ENCODE data around the gene SLMAP.

The SLMAP gene

DNA sequence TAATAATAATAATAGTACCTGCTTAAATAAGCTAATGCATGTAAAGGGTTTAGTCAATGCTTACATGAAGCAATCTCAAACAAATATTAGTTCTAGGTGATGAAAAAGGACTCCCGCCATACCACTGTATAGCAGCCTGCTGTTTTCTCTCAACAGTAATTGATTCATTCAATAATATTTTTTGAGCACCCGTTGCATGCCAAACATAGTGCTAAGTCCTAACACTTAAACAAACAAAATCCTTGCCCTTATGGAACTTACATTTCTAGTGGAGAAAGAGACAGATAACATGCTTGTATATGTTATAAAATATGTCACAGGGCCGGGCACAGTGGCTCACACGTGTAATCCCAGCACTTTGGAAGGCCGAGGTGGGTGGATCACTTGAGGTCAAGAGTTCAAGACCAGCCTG, 190.9 kb downstream of the SLMAP start:
- no peak for DNase-seq

DNA sequence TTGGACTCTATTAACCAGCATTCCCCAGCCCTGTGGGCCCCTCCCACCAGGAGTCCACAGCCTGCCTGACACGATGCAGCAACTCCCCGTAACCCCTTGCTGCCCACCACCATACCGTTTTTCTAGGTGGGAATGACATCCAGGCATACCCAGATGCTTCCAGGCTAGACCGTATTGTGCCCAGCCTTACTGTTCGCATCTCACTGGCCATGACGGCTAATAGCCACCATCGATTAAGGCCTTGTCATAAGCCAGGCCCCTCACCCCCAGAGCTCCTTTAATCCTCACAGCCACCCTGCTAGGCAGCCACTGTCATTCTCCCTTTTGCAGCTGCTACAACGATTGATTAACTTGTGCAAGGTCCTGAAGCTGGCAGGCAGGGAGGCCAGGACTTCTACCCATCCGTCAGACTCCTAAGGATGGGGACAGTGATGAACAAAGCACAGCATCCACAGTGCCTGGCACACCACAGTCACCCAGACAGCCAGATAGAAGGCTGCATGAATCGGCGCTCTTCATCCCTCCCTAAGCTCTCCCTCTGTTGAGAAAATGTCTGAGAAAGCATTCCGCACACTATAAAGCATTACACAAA, 192.1 kb downstream of the SLMAP start:
- no peak for DNase-seq

DNA sequence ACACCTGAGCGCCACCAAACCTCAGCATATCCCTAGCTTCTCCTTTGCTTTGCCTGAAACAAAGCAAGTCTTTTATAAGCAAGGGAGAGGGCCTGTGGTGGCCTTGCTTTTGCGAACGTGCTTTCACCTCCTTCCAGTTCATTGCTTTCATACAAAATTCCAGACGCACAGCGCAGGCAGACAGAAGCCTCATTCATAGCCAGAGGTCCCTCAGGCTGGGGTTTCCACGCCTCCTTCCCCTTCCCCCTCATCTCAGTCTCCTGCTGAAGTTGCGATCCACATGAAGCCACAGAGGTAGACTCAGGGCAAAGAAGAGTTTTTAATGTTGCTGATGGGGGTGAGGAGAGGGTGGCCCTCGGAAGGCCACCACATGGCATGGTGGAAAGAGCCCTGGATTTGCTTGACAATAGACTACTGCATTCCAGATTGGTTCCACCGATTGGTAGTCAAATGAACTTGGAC, 192.7 kb downstream of the SLMAP start:
- no peak for DNase-seq

DNA sequence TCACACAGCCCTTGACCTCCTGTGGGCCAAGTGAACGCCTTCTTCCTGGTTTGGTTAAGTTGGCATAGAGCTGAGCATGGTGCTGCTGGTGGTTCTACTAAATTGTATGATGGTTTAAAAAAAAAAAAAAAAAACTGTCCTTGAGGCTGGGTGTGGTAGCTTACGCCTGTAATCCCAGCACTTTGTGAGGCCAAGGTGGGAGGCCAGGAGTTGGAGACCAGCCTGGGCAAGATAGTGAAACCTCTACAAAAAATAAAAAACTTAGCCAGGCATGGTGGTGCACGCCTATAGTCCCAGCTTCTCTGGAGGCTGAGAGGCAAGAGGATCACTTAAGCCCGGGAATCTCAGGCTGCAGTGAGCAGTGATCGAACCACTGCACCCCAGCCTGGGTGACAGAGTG, 193.2 kb downstream of the SLMAP start:
- no peak for DNase-seq

DNA sequence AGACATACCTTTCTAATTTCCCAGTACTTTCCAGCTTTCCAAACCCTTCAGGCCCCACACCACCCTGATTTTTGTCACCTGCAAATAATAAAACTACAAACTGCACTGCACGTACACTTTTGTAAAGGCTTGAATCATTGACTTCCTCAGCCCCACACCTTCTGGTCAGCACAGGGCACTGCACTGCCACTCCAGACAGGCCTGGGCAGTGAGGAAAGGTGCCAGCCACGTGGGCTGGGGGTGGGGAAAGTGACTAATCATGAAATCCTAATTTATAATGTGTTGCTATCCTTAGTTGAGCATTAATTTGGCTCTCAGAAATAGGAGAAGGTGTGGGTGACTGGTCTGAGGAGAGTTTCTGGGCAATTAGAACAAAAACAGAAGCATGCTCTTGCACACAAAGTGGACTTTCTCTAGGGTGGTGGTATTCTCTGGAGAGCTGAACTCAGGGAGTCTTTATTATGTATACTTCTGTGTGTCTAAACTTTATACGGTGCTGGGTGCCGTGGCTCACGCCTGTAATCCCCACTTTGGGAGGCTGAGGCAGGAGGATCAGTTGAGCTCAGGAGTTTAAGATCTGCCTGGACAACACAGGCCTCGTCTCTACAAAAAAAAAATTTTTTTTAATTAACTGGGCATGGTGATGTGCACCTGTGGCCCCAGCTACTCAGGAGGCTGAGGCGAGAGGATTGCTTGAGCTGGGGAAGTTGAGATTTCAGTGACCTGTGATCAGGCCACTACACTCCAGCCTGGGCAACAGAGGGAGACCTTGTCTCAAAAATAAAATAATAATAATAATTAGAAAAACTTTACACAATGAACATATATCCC, 193.9 kb downstream of the SLMAP start:
- no peak for DNase-seq

DNA sequence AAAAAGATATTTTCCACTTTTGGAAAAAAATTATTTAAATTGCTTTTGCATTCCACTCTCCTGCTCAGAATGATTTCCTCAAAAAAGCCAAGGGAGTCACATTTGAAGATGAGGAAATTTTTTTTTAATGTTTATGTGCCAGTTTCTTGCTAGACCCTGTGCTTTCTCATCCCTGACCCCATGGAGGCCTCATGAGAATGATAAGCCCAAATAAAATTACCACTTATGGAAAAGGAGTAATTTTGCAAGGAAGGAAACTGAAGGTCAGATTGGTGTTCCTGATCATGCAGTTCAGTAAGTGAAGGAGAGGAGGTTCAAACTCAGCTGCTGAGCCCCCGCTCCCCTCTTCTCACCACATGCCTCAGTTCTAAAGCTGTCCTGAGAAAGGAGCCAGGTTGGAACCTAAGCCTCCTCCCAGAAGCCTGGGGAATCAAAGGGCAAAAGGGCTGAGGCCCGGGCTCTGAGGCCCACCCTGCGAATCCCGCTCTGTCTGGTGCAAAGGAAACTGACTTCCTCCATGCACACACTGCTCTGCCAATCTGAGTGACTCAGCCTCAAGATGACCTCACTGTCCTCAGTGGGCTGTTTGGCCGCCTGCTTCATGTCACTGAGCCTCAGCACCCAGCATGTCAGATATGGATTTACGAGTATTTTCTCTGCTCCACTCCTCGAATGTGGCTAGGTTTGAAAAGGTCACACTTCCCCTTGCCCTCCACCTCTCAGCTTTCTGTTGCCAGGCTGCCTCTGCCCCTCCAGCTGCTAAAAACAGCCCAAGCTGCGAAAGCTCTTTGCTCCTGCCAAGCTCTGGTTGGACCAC, 195.2 kb downstream of the SLMAP start:
- DNase-seq: no peak

DNA sequence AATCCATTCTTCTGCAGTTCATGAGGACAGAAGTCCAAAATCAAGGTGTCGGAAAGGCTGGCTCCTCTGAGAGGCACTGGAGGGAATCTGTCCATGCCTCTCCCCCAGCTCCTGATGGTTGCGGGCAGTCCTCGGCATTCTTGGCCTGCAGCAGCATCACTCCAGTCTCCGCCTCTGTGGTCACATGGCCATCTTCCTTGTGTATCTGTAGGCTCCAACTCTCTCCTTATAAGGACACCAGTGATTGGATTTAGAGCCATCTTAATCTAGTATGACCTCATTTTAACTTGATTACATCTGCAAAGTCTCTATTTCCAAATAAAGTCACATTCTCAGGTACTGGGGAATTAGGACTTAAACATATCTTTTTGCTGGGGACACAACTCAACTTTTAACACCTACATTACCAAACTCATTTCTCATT, 196.1 kb downstream of the SLMAP start:
- no peak for DNase-seq

DNA sequence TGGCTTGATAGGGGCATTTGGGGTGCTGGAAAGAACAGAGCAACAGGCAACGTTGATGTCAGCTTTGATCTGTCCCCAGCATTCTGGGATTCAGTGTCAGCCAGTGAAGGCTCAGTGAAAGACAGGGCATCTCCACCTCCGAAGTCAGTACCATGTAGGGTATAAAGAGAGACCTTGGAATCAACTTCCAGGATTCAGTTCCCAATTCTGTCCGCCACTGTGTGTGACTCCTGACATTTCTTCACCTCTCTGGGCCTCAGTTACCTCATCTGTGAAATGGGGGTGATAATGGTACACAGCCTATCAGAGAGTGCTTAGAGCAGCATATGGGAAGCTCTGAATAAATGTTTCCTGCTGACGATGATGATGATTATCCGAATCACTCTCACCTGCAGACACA, 196.5 kb downstream of the SLMAP start:
- DNase-seq: no peak

DNA sequence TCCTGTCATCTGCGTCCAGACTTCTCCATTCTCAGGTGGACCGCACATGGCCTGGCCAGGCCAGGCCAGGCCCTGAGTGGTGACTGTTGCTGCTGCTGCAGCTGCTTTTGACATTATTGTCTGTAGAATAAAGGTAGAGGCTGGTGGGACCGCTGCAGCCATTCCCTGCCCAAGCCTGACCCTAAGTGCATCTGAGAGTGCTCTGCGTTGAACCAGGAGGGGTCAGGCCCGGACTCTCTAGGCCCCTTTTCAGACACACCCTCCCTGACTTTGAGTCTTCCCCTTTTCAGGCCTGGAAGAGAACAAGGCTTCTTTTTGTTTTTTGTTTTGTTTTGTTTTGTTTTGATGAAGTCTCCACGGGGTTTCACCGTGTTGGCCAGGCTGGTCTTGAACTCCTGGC, 197.5 kb downstream of the SLMAP start:
- no peak for DNase-seq

DNA sequence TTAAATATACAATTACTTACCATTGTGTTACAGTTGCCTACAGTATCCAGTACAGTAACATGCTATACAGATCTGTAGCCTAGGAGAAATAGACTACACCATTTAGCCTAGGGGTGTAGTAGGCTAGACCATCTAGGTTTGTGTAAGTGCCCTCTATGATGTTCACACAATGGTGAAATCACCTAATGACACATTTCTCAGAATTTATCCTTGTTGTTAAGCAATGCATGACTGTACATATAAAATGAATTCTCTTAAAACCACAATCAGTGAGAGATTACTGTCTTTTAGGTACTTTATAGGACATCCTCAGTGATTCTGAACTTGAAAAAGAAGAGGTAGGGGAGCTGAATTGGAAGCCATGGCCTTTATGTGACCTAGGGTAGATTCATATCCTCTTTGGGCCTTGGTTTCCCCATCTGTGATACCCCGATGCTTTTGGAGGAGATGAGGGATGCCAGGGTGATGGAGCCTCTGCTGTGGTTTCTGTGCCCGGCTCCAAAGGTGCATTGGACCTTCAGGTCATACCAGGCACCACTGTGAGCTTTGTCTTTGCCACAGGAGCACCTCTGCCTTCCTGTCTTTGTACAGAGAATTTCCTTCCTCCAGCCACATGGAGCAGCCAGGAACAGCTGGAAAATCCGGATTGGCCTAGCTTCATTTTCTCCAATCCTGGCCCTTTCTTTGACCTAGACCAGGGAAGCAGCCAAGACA, 200.2 kb downstream of the SLMAP start:
- DNase-seq: peak in 1 of 2 experiments; percentile 6

DNA sequence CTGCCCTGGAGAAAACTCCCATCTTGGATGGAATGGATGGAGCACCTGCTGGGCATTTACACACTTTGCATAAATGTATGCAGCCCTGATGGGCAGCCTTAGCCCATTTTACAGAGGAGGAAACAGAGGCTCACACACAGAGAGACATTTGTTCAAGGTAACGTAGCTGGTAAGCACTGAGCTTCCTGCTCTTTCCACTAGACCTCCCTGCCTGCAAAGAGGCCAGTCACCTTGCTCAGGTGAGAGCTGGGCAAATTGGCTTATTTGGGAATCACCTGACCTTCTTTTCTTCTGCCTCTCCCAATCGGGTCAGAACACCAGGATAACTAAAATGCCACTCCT, 200.7 kb downstream of the SLMAP start:
- no peak for DNase-seq

DNA sequence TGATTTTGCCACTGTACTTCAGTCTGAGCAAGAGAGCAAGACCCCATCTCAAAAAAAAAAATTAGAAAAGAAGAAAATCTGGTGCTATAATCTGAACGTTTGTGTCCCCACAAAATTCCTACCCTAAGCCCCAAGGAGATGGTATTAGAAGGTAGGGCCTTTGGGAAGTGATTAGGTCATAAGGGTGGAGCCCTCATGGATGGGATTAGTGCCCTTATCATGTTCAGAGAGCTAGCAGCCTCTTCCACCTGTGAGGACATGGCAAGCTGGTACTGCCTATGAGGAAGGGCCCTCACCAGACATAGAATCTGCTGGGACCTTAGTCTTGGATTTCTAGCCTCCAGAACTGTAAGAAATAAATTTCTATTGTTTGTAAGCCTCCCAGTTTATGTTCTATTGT, 201.7 kb downstream of the SLMAP start:
- no peak for DNase-seq

DNA sequence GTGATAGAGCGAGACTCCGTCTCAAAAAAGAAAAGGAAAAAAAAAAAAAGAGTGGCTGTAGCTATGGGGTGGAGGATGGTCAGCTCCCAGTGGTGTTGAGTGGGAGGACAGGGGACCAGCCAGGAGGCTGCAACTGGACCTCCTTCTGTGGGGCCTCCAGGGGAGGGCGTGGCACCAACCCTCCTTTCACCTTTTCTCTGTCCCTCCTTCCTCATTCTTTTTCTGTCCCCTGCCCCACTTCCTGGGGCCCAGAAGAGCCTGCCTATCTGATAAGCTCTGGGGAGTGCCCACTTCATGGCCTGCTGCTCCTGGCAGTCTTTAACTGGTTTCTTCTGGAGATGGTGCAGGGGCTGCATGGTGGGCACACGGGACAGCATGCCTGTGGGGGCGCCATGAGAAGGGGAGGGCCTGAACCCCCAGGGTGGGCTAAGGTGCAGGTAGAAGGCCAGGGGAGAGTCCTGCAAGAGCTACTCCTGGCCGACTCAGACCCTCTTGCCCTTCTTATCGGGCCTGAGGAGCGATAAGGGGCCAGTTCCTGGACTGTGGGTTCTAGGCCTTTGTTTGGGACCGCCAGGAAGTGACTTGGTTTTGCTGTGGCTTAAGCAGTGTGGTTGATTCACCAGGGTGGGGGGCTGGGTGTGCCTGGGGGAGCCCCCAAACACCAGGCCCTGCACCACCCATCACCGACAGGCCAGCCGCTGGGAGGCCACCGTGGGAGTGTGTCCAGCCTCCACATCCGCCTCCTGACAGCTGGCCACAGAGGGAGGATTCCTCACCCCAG, 202.7 kb downstream of the SLMAP start:
- DNase-seq: no peak

DNA sequence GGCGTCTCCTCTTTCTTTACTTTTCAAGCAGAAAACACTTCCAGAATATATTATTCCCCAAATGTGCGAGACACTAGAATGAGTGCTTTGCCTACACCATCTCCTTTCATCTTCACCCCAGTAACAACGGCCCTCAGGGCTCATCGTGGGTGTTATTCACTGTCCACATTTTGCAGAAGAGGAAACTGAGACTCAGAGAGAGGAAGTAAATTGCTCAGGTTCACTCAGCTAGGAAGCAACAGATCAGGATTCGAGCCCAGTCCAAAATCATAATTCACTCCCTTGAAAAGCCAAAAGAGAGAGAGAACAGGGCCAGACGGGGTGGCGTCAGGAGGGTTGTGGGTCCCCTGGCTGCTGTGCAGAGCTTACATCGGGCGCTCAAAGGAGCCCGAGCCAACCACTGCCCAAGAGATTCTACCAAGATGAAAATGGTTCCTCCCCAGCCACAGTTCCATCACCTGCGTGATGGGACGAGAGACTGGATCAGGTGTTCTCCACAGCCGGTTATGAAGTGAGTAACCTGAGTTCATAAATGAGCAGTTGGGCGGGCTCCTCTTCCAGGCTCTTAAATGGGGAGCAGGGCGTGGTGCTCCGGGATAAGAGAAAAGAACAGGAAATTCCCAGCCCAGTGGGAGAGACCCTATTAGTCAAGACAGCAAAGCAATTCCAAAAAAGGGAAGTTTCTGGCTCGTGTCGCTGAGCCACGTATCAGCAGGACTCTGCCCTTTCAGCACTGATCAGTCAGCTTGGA, 203.5 kb downstream of the SLMAP start:
- no peak for DNase-seq

DNA sequence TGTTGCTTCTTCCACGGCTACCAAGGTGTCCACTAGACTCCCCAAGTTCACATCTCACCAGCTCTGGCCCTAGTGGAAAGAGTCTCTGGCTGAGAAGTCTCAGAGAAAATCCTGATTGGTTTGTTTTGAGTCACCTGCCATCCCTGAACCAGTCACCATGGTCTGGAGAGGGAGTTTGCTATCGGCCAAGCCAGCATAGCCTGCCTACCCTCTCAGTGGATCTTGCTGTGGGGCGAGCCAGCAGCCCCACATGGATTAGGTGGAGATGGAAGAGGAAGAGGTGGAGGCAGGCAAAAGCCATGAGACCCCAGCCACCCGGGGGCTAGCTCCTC, 204.0 kb downstream of the SLMAP start:
- DNase-seq: no peak

DNA sequence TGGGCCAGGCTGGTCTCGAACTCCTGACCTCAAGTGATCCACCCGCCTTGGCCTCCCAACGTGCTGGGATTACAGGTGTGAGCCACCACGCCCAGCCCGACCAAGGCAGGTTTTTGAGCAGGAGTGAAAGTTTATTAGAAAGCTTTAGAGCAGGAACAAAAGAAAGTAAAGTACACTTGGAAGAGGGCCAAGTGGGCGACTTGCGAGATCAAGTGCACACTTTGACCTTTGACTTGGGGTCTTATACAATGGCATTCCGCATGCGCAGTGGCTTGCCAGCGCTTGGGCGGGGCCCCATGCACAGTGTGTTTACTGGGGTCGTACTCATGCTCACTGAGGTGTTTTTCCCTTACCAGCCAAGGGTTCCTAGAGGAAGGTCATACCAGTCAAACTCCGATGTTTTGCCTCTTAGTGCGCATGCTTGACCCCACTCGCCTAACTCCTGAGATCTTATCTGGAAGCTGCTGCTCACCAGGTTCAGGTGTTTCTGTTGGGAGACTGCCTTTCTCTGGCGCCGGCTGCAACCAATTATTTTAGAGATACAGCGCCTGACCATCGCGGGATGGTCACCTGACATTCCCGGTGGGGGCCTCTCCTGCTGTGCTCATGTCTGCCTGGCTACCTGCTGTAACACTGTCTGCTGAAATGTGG, 205.2 kb downstream of the SLMAP start:
- DNase-seq: no peak

DNA sequence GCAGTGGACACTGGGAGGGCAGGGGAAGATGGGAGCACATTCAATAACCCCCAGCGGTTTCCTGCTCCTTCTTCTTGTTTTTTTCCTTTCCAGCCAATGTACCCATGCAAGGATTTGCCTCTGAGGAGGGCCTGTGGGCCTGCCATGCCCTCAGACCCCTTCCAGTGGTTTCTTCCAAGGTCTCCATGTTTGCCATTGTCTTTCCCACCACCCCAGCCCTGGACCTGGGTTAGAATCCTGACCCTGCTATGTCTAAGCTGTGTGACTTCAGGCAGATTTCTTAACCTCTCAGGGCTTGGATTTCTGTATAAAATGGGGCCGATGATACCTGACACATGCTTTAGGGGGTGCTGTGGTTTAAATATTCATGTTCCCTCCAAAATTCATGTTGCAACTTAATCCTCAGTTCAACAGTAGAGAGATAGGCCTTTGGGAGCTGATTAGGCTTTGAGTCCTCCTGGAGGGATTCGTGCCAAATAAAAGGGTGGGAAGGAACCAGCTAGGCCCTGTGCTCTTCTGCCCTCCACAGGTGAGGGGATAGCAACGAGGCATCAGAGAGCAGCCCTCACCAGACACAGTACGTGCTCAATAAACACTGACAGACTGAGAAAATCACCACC, 205.8 kb downstream of the SLMAP start:
- no peak for DNase-seq

DNA sequence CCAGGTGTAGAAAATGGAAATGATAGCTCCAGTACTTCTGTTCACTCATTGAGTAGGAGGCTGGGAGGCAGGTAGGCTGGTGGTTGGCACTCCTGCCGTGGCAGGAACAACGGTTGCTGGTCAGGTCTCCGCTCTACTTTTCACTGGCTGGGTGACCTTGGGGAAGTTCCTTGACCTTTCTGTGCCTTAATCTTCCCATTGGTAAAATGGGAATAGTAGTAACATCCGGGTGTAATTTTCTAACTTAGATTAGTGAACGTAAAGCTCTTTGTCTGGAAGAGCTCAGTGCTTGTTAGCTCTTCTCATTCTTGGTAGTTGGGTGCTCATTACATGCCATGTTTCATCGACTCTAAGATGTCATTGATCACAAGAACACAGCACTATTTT, 206.3 kb downstream of the SLMAP start:
- no peak for DNase-seq

DNA sequence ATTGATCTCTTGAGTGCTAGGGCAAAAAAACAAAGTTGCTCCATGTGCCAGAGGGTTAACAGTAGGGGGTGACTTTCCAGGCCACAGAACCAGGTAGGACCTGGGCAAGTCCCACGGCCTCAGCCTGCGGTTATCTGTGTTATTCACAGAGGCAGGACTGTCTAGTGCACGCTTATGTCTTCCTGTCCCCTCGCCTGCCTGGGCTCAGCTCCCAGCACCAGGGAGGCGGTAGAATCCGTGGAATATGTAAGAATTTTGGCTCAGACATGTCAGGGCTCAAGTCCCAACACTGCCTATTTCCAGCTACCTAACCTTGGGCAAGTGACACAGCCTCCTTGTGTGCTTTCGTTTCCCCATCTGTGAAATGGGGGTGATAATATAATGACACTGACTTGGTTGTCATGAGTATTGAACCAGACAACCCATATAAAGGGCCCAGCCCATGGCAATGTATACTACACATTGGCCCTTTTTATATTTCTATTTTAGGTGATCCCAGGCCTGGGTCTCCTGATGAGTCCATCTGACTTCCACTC, 207.8 kb downstream of the SLMAP start:
- DNase-seq: no peak

DNA sequence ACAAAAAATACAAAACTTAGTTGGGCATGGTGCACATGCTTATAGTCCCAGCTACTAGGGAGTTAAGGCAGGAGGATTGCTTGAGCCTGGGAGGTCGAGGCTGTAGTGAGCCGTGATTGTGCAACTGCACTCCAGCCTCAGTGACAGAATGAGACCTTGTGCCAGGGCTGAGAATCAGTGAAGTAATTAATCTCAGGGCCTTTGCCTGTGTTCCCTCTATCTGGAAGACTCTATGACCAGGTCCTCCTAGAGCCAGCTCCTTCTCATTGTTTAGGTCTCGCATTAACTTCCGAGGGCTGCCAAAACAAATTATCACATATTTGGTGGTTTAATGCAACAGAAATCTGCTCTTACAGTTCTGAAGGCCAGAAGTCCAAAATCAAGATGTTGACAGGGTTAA, 210.7 kb downstream of the SLMAP start:
- no peak for DNase-seq

DNA sequence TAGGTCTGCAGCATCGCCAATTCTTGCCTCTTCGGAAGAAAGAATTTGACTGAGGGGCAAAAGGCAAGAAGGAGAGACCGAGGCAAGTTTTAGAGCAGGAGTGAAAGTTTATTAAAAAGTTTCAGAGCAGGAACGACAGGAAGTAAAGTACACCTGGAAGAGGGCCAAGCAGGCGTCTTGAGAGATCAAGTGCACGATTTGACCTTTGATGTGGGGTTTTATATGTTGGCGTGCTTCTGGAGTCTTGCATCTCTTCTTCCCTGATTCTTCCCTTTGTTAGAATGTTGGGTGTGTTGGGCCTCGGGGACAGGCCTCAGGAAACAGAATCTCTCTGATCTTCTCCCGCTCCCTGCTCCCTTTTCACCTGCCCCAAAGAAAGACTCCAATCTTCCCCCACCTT, 211.5 kb downstream of the SLMAP start:
- no peak for DNase-seq

Measured in activated CD4-positive, alpha-beta T cell treated with anti-CD3 and anti-CD28 coated beads, Interleukin-2, amount 50 U/mL, for 48 hours (primary cell).